NCI-H510A (cell line): ENCODE measurements around the gene PBX3.

Experiments used
- DNase-seq: peaks from one replicate; lab custom pipeline; 2025; lab: John Stamatoyannopoulos, UW

PBX3 gene

GRCh38 chr9:125974705-125975104, 227.5 kb downstream of the PBX3 start:
- DNase-seq: no peak

- DNase-seq: no peak
These were observed 230.1 kb downstream of the PBX3 start for GRCh38 chr9:125977223-125977622.

GRCh38 chr9:125979383-125979782, 232.2 kb downstream of the PBX3 start:
- no peak for DNase-seq

- DNase-seq: no peak
These were observed 235.7 kb downstream of the PBX3 start for GRCh38 chr9:125982798-125983406.

GRCh38 chr9:125983681-125984080, 236.5 kb downstream of the PBX3 start:
- no peak for DNase-seq

GRCh38 chr9:125984461-125984860, 237.3 kb downstream of the PBX3 start:
- DNase-seq: no peak

GRCh38 chr9:125985142-125985997, 238.2 kb downstream of the PBX3 start:
- no peak for DNase-seq

- DNase-seq: no peak
These were observed 239.0 kb downstream of the PBX3 start for GRCh38 chr9:125985998-125986655.

- no peak for DNase-seq
These were observed 239.8 kb downstream of the PBX3 start for GRCh38 chr9:125986966-125987365.

- DNase-seq: no peak
These were observed 240.2 kb downstream of the PBX3 start for GRCh38 chr9:125987420-125987819.

- no peak for DNase-seq
These were observed 241.4 kb downstream of the PBX3 start for GRCh38 chr9:125988479-125989050.

- no peak for DNase-seq
These were observed 241.9 kb downstream of the PBX3 start for GRCh38 chr9:125989090-125989501.

GRCh38 chr9:125989524-125990180, 242.5 kb downstream of the PBX3 start:
- no peak for DNase-seq

GRCh38 chr9:125990186-125990792, 243.1 kb downstream of the PBX3 start:
- DNase-seq: no peak

- no peak for DNase-seq
These were observed 243.6 kb downstream of the PBX3 start for GRCh38 chr9:125990793-125991220.

GRCh38 chr9:125991886-125992529, 244.8 kb downstream of the PBX3 start:
- DNase-seq: no peak

- no peak for DNase-seq
These were observed 245.4 kb downstream of the PBX3 start for GRCh38 chr9:125992557-125992956.

GRCh38 chr9:125993466-125993865, 246.3 kb downstream of the PBX3 start:
- no peak for DNase-seq

- DNase-seq: no peak
These were observed 247.1 kb downstream of the PBX3 start for GRCh38 chr9:125994066-125994943.

- DNase-seq: no peak
These were observed 247.8 kb downstream of the PBX3 start for GRCh38 chr9:125995006-125995405.
